ENCODE data around the gene UBE2Z. TPM values are rescaled to one million over a fixed set of nuclear protein-coding genes. Genes with fewer than 3 reads are reported as not detected.

The UBE2Z gene
- total and polyA plus RNA-seq, 8 donors: 20.1 to 52.5 (median 24.2) TPM

DNA sequence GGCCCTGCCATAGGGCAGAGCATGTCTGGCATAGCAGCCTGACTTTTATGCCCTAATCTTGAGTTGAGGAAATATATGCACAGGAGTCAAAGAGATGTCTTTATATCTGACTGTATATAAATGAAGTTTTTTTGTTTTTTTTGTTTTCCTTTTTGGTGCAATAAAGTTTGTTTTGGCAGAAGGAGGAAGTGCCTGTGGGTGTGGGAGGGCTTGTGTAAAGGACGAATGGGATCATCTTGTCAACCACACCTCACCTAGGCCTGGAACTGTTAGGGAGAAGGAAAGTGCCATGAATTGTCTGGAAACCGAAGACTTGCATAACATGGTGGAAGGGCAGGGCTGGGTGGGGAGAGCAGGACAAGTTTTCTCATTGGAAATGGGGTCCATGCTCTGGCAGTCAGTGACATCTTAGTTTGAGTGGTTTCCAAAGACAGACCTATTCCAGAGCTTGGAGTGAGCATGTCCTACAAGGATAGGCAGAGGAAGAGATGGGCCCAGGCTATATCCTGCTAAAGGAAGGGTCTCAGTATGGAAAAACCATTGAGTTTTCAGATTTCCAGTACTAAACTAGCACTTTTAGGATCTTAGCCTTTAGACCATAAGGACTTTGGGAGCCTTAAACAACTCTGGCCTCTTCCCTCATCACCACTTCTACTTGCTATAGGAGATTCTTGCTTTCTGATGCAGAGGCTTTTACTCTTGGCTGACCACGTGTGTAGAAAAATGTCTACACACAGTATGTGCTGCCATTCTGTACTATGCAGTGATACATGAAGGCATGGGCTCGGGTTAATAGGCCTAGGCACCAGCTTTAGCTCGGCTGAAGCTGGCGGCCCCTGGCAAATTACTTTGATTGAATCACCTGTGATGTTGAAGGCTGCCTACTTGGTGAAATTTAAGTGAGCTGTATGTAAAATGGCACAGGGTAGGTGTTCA is 20.9 kb downstream of the UBE2Z start:
- ATAC-seq: no peak
- Histone ChIP-seq H3K4me1 (peaks cover 0 to 8% (median 4%) of the 10 kb centered on the region in 3 donors), H3K27me3 (no peaks in the 10 kb centered on the region), H3K27ac (no peak overlapping the region), H3K9me3 (no peaks in the 10 kb centered on the region), H3K36me3 (peaks cover 0 to 45% (median 18%) of the 10 kb centered on the region in 3 donors), H3K4me3 (no peak overlapping the region)
- no peak for DNase-seq
- 88 to 89% methylated on average over 6 of the region's 6 CpGs for WGBS, 2 donors
- TF ChIP-seq, protein P1, sequence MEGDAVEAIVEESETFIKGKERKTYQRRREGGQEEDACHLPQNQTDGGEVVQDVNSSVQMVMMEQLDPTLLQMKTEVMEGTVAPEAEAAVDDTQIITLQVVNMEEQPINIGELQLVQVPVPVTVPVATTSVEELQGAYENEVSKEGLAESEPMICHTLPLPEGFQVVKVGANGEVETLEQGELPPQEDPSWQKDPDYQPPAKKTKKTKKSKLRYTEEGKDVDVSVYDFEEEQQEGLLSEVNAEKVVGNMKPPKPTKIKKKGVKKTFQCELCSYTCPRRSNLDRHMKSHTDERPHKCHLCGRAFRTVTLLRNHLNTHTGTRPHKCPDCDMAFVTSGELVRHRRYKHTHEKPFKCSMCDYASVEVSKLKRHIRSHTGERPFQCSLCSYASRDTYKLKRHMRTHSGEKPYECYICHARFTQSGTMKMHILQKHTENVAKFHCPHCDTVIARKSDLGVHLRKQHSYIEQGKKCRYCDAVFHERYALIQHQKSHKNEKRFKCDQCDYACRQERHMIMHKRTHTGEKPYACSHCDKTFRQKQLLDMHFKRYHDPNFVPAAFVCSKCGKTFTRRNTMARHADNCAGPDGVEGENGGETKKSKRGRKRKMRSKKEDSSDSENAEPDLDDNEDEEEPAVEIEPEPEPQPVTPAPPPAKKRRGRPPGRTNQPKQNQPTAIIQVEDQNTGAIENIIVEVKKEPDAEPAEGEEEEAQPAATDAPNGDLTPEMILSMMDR (IDR thresholded peaks at IDR 0.05): no peak
- FAIRE-seq: no peak
- intact Hi-C loops (cut with DNase I): no loop called here

DNA sequence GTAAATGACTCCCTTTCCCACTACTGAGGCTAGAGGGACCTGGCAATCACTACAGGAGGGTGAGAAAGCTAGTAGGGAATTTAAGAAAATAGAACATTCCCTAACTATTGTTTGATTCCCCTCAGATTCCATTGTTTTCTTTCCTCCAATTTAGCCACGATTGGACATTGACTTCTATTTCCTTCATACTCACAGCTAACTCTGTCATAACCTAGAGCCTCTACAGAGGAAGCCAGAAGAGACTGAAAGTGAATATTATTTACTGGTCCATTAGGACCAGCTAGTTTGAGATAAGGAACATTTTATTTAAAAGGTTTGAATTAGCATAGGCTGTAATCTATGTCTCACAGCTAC is 21.6 kb downstream of the UBE2Z start:
- TF ChIP-seq, protein P1 (IDR thresholded peaks at IDR 0.05): no peak
- H3K27me3 ChIP-seq: no peaks in the 10 kb centered on the region
- intact Hi-C loops (cut with DNase I): no loop called here
- peaks cover 0 to 8% (median 4%) of the 10 kb centered on the region in 3 donors for H3K4me1 ChIP-seq
- no peaks in the 10 kb centered on the region for H3K9me3 ChIP-seq
- no peak for DNase-seq
- 52 to 55% methylated on average over 1 of the region's 1 CpG for WGBS, 2 donors
- peaks cover 0 to 45% (median 18%) of the 10 kb centered on the region in 3 donors for H3K36me3 ChIP-seq
- ATAC-seq: no peak
- H3K27ac ChIP-seq: no peak overlapping the region
- no peak overlapping the region for H3K4me3 ChIP-seq
- no peak for FAIRE-seq

GRCh38 chr17:48930435-48930873 is 22.2 kb downstream of the UBE2Z start:
- Histone ChIP-seq H3K4me3 (no peak overlapping the region), H3K9me3 (no peaks in the 10 kb centered on the region), H3K4me1 (peaks cover 0 to 8% (median 4%) of the 10 kb centered on the region in 3 donors), H3K27me3 (no peaks in the 10 kb centered on the region), H3K27ac (no peak overlapping the region), H3K36me3 (peaks cover 0 to 47% (median 18%) of the 10 kb centered on the region in 3 donors)
- intact Hi-C loops (cut with DNase I): no loop called here
- DNase-seq: no peak
- TF ChIP-seq, protein P1 (IDR thresholded peaks at IDR 0.05): no peak
- no peak for FAIRE-seq
- WGBS, 2 donors: 40% methylated on average over 3 of the region's 3 CpGs
- ATAC-seq: no peak

- DNase-seq (no peak), FAIRE-seq (no peak), ATAC-seq (no peak)
- TF ChIP-seq, protein P1 (IDR thresholded peaks at IDR 0.05): no peak
- H3K4me3 ChIP-seq: no peak overlapping the region
- H3K27me3 ChIP-seq: no peaks in the 10 kb centered on the region
- H3K9me3 ChIP-seq: no peaks in the 10 kb centered on the region
- peaks cover 0 to 46% (median 17%) of the 10 kb centered on the region in 3 donors for H3K36me3 ChIP-seq
- intact Hi-C loops (cut with DNase I): no loop called here
- no peak overlapping the region for H3K27ac ChIP-seq
- H3K4me1 ChIP-seq: no peaks in the 10 kb centered on the region
- WGBS, 2 donors: 95% methylated on average over 6 of the region's 6 CpGs
Observed at GRCh38 chr17:48933035-48933434, 24.8 kb downstream of the UBE2Z start.

Measured in pancreas (tissue), 10 donors.